NCI-H1417 treated with DMSO at 0.1 percent for 48 hours (cell line): ENCODE data around the gene GCH1.

Source experiments
- DNase-seq: peaks from one replicate; lab custom pipeline; 2025; lab: John Stamatoyannopoulos, UW

GCH1 gene

DNA sequence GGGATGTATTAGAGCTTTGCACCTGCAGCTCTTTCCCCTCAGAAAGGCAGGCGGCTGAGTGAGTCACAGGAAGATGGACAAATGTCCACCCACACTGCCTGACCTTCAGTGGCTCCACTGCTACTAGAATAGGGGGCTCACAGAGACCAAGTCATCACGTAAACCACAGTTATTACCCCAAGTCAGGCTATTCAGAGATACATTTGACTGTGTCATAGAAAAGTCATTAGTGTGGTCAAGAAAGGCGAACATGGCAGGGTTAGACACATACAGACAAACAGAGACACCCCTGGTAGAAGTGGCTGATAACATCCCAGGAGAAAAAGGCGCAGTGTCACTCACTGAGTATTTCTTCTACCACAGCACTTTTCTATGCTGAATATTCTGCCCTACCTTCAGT lies 36.0 kb downstream of the GCH1 start:
- DNase-seq, result no peak

GRCh38 chr14:54864526-54864925 lies 38.1 kb downstream of the GCH1 start:
- DNase-seq, result no peak

DNA sequence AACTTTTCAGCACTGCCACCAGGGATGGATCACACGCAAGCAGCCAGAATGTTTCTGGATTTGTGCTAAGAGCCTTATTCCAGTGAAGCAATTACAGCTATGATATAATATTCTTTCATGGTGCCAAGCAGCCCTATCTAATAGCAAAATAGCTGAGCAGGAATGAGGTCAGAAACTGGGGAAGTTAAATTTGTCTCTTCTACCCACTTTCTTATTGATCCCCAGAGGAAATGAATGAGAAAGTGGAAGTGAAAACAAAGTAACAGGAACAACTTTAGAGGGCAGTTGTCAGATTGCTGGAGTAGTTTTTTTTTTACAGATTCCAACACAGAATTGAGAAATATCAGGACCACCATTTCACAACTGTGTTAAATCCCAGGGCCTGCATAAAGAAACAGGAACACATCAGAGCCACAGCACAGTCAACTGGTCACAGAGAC lies 44.8 kb downstream of the GCH1 start:
- DNase-seq, result no peak

- no peak for DNase-seq
Measured at GRCh38 chr14:54856152-54856551, 46.5 kb downstream of the GCH1 start.

- no peak for DNase-seq
Measured at GRCh38 chr14:54854181-54854580, 48.4 kb downstream of the GCH1 start.

- DNase-seq, result no peak
Measured at GRCh38 chr14:54853339-54853738, 49.3 kb downstream of the GCH1 start.

- DNase-seq, result no peak
Measured at GRCh38 chr14:54852215-54852614, 50.4 kb downstream of the GCH1 start.

DNA sequence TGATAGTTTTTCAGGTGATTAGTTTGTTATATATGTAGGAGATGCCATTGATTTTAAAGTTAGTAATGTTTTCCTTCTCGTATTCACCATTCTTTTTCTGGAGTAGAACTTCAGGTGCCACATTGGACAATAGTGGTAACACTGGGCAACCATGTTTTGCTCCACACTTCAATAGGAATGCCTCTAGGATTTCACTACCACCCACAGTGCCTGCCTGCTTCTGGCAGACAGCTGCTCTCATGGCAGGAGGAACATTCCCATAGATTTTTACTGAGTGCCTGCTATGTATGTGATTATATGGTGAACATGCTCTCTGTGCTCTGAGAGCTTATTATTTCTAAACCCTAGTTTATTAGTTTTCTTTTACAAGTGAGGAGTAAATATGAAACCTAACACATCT lies 53.7 kb downstream of the GCH1 start:
- no peak for DNase-seq

DNA sequence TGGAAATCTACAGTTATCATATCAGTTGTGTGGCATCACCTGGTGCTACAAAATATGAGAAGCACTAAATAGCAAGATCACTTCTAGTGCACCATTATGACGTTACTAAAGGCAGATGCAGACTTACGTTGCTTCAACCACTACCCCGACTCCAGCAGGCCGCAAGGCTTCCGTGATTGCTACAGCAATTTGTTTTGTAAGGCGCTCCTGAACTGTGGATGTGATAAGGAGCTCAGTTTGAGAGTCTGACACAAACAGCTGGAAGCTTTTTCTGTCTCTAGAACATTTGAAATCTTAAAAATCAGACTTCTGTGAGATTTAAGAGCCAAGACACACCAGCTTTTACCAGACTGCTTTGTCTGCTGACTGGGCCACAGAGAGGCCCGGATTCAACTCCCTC lies 57.0 kb downstream of the GCH1 start:
- DNase-seq, result no peak

DNA sequence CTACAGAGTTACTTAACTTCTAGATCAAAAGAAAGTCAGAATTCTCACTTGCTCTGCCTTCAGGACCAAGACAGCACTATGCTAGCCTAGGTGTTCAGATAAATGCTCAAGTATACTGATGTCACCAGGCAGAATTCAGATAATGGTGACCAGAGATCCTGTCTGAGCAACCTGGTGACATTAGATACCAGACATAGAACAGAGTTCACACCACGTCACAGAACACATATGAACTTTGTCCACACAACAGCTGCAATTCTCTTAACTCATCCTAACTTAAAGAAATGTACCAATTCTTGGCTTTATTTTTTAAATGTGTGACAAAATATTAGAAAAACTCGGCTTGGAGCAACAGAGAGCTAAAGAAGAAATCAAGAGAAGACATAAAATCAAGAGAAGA lies 58.1 kb downstream of the GCH1 start:
- DNase-seq, result no peak

- no peak for DNase-seq
Measured at GRCh38 chr14:54840798-54841197, 61.8 kb downstream of the GCH1 start.

DNA sequence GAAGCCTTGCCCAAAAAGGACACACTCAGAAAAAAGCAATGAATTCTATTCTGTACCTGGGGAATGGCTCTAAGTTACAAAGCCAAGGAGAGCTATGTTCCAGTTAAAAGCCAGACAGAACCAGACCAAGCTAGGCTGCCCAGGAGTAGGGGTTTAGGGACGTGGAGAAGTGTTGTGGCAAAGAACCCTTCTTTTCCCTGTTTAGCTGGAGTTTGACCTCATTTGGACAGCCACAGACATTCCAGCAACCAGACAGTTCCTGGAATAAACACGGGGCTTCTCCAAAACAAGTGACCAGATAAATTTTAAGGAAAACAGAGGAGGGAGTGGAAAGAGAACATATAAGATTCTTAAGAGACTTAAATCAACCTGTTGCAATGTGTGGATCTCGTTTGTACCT lies 62.3 kb downstream of the GCH1 start:
- no peak for DNase-seq

GRCh38 chr14:54839701-54840119 lies 62.9 kb downstream of the GCH1 start:
- DNase-seq, result no peak

GRCh38 chr14:54838931-54839512 lies 63.6 kb downstream of the GCH1 start:
- no peak for DNase-seq

- DNase-seq, result no peak
Measured at GRCh38 chr14:54837508-54838149, 65.0 kb downstream of the GCH1 start.

- DNase-seq, result no peak
Measured at GRCh38 chr14:54836231-54836630, 66.4 kb downstream of the GCH1 start.

DNA sequence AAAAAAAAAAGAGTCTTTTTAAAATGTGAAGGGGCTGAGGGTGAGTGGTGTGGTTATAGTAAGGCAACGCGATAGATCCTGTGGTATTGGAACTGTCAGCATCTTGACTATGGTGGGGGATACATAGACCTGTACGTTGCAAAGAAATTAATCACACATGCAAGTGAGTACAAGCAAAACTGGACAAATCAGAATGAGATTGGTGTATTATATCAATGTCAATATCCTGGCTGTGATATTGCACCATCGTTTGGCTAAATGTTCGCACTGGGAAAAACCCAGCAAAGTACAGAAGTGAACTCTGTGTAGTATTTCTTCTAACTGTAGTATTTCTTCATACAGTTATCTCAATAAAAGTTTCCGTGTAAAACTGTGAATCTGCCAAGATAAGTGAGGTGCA lies 67.9 kb downstream of the GCH1 start:
- no peak for DNase-seq

DNA sequence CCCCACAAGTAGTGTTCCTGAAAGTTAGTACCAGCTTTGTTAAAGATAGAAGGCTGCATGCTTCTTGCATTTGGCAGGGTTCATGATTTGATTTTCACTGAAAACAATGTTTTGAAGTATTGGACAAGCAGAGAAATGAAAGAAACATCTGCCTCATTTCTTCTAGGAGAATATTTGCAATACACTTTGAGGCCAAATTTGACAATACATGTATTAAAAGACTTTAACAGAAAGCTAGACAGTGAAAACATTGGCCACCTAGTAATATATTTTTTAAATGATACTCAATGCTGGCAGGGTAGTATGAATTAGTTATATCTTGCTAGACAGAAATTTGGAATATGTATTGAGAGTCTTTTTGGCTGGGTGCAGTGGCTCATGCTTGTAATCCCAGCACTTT lies 68.5 kb downstream of the GCH1 start:
- no peak for DNase-seq

DNA sequence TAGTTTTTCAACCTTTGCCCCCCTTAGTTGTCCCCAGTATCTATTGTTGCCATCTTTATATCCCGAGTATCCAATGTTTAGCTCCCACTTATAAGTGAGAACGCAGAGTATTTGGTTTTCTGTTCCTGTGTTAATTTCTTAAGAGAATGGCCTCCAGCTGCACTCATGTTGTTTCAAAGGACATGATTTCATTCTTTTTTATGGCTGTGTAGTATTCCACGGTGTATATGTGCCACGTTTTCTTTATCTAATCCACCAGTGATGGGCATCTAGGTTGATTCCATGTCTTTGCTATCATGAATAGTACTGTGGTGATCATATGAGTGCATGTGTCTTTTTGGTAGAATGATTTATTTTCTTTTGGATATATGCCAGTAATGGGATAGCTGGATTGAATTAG lies 72.0 kb downstream of the GCH1 start:
- no peak for DNase-seq

- DNase-seq, result no peak
Measured at GRCh38 chr14:54829486-54830224, 73.0 kb downstream of the GCH1 start.

- DNase-seq, result no peak
Measured at GRCh38 chr14:54828037-54828436, 74.6 kb downstream of the GCH1 start.

GRCh38 chr14:54823757-54824549 lies 78.7 kb downstream of the GCH1 start:
- no peak for DNase-seq

DNA sequence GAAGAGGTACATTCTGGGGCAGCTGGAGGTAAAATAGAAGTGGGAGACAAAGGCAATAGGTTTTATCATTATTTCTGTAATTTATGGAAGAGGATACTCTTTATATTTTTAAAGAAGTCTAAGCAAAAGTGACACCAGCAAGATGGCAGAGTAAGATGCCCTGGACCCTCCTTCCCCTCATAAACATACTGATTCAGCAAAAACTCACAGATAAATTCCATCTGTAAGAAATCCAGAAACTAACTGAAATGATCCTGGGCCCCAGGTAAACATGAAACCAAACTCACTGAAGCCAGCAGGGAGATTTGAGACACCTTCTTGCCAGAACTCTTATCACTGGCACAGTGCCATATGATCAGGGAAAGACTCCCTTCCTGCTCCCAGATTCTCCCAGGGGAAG lies 79.9 kb downstream of the GCH1 start:
- DNase-seq, result no peak
